Endothelial cell of umbilical vein (primary cell): ENCODE measurements around the gene LRP3. TPM values are rescaled to one million over a fixed set of nuclear protein-coding genes. Genes with fewer than 3 reads are reported as not detected.

Source experiments
- BruUV-seq: library from RNA; stranded (reverse); fragments of 400-500 nt; replicated peaks from 2 replicates; lab custom pipeline; 2021; lab: Mats Ljungman, UMichigan
- CTCF ChIA-PET: fragments of 300-600, 350-600 bp; sonication (Branson Sonifier 250); formaldehyde crosslinking; loops from one replicate; lab custom pipeline; 2021; ENCODE audit warnings: antibody characterized with exemption, inconsistent platforms; lab: Charles Lee
- POLR2A ChIA-PET: fragments of 300-600, 350-600 bp; sonication (Branson Sonifier 250); formaldehyde crosslinking; loops from one replicate; lab custom pipeline; 2021; ENCODE audit warnings: antibody characterized with exemption, inconsistent platforms; lab: Charles Lee
- DNase-seq: peaks from one replicate; pipeline ENCODE4 v3.0.0-alpha.2; 2011; ENCODE audit warnings: low read depth, low spot score
- FAIRE-seq: peaks from 2 replicates; lab custom pipeline; 2011; peaks lifted over from hg19 to GRCh38; lab: Jason Lieb, UNC
- H2AFZ ChIP-seq: 2 replicates; pipeline ENCODE4 v1.6.0; 2012; ENCODE audit warnings: low read depth, low read length, control low read depth, inconsistent platforms
- H3K27ac ChIP-seq: 2 replicates; pipeline ENCODE4 v1.5.1; 2011; ENCODE audit warnings: low read depth, mild to moderate bottlenecking, control low read depth, low read length, moderate library complexity; ENCODE audit not compliant: insufficient read depth
- H3K27me3 ChIP-seq, 2 experiments: 2 replicates each; pipeline versions ENCODE4 v1.6.0 to v1.6.1; 2011; ENCODE audit warnings: low read length in 2 of 2, mixed read lengths in 1 of 2; ENCODE audit not compliant: control insufficient read depth in 2 of 2, insufficient read depth in 2 of 2
- H3K36me3 ChIP-seq, 2 experiments: 2 replicates in 1 of 2; 3 replicates in 1 of 2; pipeline ENCODE4 v1.5.1; 2011; ENCODE audit warnings: low read length in 2 of 2, mild to moderate bottlenecking in 1 of 2, moderate library complexity in 1 of 2; ENCODE audit not compliant: control insufficient read depth in 2 of 2, insufficient read depth in 2 of 2; ENCODE audit errors: extremely low read depth in 1 of 2
- H3K4me1 ChIP-seq: 3 replicates; pipeline ENCODE4 v1.5.1; 2011; ENCODE audit warnings: mild to moderate bottlenecking, low read length; ENCODE audit not compliant: control insufficient read depth, insufficient read depth; ENCODE audit errors: extremely low read depth
- H3K4me2 ChIP-seq: 2 replicates; pipeline ENCODE4 v1.6.1; 2011; ENCODE audit warnings: low read length, control low read depth, mixed read lengths; ENCODE audit not compliant: insufficient read depth
- H3K4me3 ChIP-seq, 3 experiments: fragments of 200-600 bp in 1 of 3; sonication (generic), shearing (Covaris generic) in 1 of 3; replicated peaks in 1 of 3; 2 replicates each; pipeline ENCODE4 v1.5.1; 2011 to 2016; ENCODE audit warnings: control low read depth in 3 of 3, low read length in 3 of 3, mild to moderate bottlenecking in 2 of 3, inconsistent platforms in 1 of 3, low read depth in 1 of 3, moderate library complexity in 1 of 3; ENCODE audit not compliant: insufficient read depth in 1 of 3
- H3K79me2 ChIP-seq: 2 replicates; pipeline ENCODE4 v1.6.0; 2012; ENCODE audit warnings: low read length, inconsistent platforms; ENCODE audit not compliant: control insufficient read depth, insufficient read depth
- H3K9ac ChIP-seq: replicated peaks from 2 replicates; pipeline ENCODE3; 2011; ENCODE audit warnings: low read length, control low read depth; ENCODE audit not compliant: insufficient read depth; ENCODE audit errors: extremely low read depth
- H3K9me1 ChIP-seq: replicated peaks from 3 replicates; pipeline ENCODE4 v1.6.0; 2011; ENCODE audit warnings: mild to moderate bottlenecking, low read length; ENCODE audit not compliant: control insufficient read depth, insufficient read depth; ENCODE audit errors: extremely low read depth
- H3K9me3 ChIP-seq: replicated peaks from 2 replicates; pipeline ENCODE4 v1.5.1; 2012; ENCODE audit warnings: low read length, inconsistent platforms; ENCODE audit not compliant: control insufficient read depth, insufficient read depth
- H4K20me1 ChIP-seq: replicated peaks from 2 replicates; pipeline ENCODE3; 2011; ENCODE audit warnings: mild to moderate bottlenecking, low read length; ENCODE audit not compliant: control insufficient read depth, insufficient read depth; ENCODE audit errors: extremely low read depth
- CTCF ChIP-seq, 2 donors: IDR thresholded peaks; 1 replicate in 1 of 2; 2 replicates in 1 of 2; pipeline ENCODE4 v1.5.1; 2011; ENCODE audit warnings: low read length in 2 of 2, mild to moderate bottlenecking in 2 of 2, moderate library complexity in 2 of 2, control low read depth in 1 of 2, inconsistent platforms in 1 of 2, low read depth in 1 of 2; ENCODE audit not compliant: insufficient read depth in 1 of 2; ENCODE audit errors: extremely low read depth in 1 of 2
- EZH2 ChIP-seq: IDR thresholded peaks from 2 replicates; pipeline ENCODE4 v1.6.1; 2012; ENCODE audit warnings: borderline replicate concordance, low read depth, mild to moderate bottlenecking, moderate library complexity, low read length, inconsistent platforms; ENCODE audit not compliant: severe bottlenecking
- FOS ChIP-seq: IDR thresholded peaks from 2 replicates; pipeline ENCODE4 v1.6.1; 2011; ENCODE audit warnings: mild to moderate bottlenecking, low read length, moderate library complexity, borderline replicate concordance; ENCODE audit not compliant: insufficient read depth
- GATA2 ChIP-seq: IDR thresholded peaks from 2 replicates; pipeline ENCODE4 v1.7.0; 2011; ENCODE audit warnings: low read depth, mild to moderate bottlenecking, moderate library complexity, mixed read lengths, low read length; ENCODE audit not compliant: insufficient read length, insufficient read depth
- JUN ChIP-seq: IDR thresholded peaks from 2 replicates; pipeline ENCODE4 v1.6.1; 2011; ENCODE audit warnings: borderline replicate concordance, low read depth; ENCODE audit not compliant: insufficient read length, insufficient read depth
- MAX ChIP-seq: IDR thresholded peaks from 2 replicates; pipeline ENCODE4 v1.6.1; 2011; ENCODE audit not compliant: insufficient read depth, insufficient read length
- MYC ChIP-seq: IDR thresholded peaks from one replicate; pipeline ENCODE4 v1.6.1; 2011; ENCODE audit warnings: mild to moderate bottlenecking, low read depth, low read length
- POLR2A ChIP-seq: IDR thresholded peaks from 2 replicates; pipeline ENCODE4 v1.6.1; 2012; ENCODE audit warnings: low read depth, mild to moderate bottlenecking, control low read depth, low read length
- POLR2AphosphoS5 ChIP-seq: IDR thresholded peaks from 2 replicates; pipeline ENCODE4 v1.6.1; 2012; ENCODE audit warnings: low read depth, mild to moderate bottlenecking, control low read depth, low read length, moderate library complexity; ENCODE audit not compliant: insufficient read depth
- dilution Hi-C: fragments of 300-500 bp; cut with MboI; formaldehyde crosslinking; loops from one replicate; pipeline ENCODE4 v1.15.0; 2019; ENCODE audit warnings: low sequenced_read_pairs; ENCODE audit not compliant: extremely low pct_ligation_motif_present
- intact Hi-C: fragments of 100-400 bp; cut with micrococcal nuclease; formaldehyde crosslinking; loops from one replicate; pipeline ENCODE4 v1.10.0; 2022
- polyA plus RNA-seq, 4 experiments: library from polyadenylated mRNA; depleted of rRNA in 3 of 4; stranded (reverse) in 3 of 4; unstranded in 1 of 4; fragments of >200 nt; gene quantifications; 2 replicates each; pipeline versions ENCODE4 v1.2.1 to v1.2.3, GENCODE V29; 2011 to 2012; ENCODE audit warnings: missing spikeins in 1 of 4
- total RNA-seq: library from RNA; stranded (reverse); gene quantifications from 2 replicates; pipeline ENCODE4 v1.2.3, GENCODE V29; 2021

Gene LRP3
- total and polyA plus RNA-seq, 2 donors (not counting 3 experiments of a cell fraction or from before 2014, with no cell fraction given), result 14.3 to 19.4 TPM

- dilution Hi-C loops, result no loop called here
- FAIRE-seq (no peak), DNase-seq (no peak)
- Histone ChIP-seq H4K20me1 (no peaks in the 10 kb centered on the region), H3K4me2 (no peak overlapping the region), H3K9me1 (no peaks in the 10 kb centered on the region), H3K36me3 (no peaks in the 10 kb centered on the region), H2AFZ (no peak overlapping the region), H3K79me2 (no peaks in the 10 kb centered on the region), H3K27ac (no peak overlapping the region), H3K9me3 (no peaks in the 10 kb centered on the region), H3K27me3 (no peaks in the 10 kb centered on the region), H3K4me3 (no peak overlapping the region), H3K4me1 (no peaks in the 10 kb centered on the region), H3K9ac (no peak overlapping the region)
- no peak for TF ChIP-seq CTCF (IDR thresholded peaks at IDR 0.05; ENCODE audit: extremely low read depth in 1 of 2, insufficient read depth in 1 of 2, low read depth in 1 of 2, low read length in 2 of 2)
- no peak for TF ChIP-seq POLR2A
- TF ChIP-seq GATA2, result no peak
- no peak for TF ChIP-seq EZH2
- no peak for TF ChIP-seq FOS
- TF ChIP-seq JUN, result no peak
- TF ChIP-seq POLR2AphosphoS5, result no peak
- TF ChIP-seq MYC, result no peak
- no peak for TF ChIP-seq MAX
- ChIA-PET CTCF (interaction anchor here (0.9 to 9.5 kb wide), 2 partner anchors 164 to 176 kb away, joined by 3 to 181 read pairs; no protein-coding TSS in a partner anchor), POLR2A (no interaction called here)
- intact Hi-C loops, result no loop called here
- BruUV-seq, result no TSS peak
These were observed 46.1 kb downstream of the LRP3 start for GRCh38 chr19:33240181-33240771.
